Neuronal stem cell (in vitro differentiated cells): Measurements from ENCODE around the gene SP6.

Experiments
- DNase-seq: peaks from one replicate; pipeline ENCODE4 v3.0.0-alpha.2; 2013; ENCODE audit warnings: low spot score
- H2AFZ ChIP-seq: one replicate; pipeline ENCODE4 v1.6.1; 2013; ENCODE audit warnings: mild to moderate bottlenecking, low read length, inconsistent platforms
- H2AK5ac ChIP-seq: 2 replicates; pipeline ENCODE4 v1.6.1; 2013; ENCODE audit warnings: low read depth, mild to moderate bottlenecking, inconsistent platforms, low read length, moderate library complexity, mixed read lengths
- H2BK120ac ChIP-seq: 2 replicates; pipeline ENCODE4 v1.6.1; 2013; ENCODE audit warnings: low read depth, mild to moderate bottlenecking, inconsistent platforms, low read length, moderate library complexity, mixed read lengths
- H2BK12ac ChIP-seq: one replicate; pipeline ENCODE4 v1.6.1; 2013; ENCODE audit warnings: low read length, inconsistent platforms
- H2BK15ac ChIP-seq: 2 replicates; pipeline ENCODE4 v1.6.1; 2013; ENCODE audit warnings: mild to moderate bottlenecking, low read length, inconsistent platforms, mixed read lengths
- H2BK5ac ChIP-seq: one replicate; pipeline ENCODE4 v1.6.1; 2013; ENCODE audit warnings: inconsistent platforms, mild to moderate bottlenecking, low read length, moderate library complexity
- H3K14ac ChIP-seq: one replicate; pipeline ENCODE4 v1.6.1; 2013; ENCODE audit warnings: low read length, inconsistent platforms
- H3K18ac ChIP-seq: 2 replicates; pipeline ENCODE4 v1.6.1; 2013; ENCODE audit warnings: low read length, inconsistent platforms
- H3K23ac ChIP-seq: 2 replicates; pipeline ENCODE4 v1.6.1; 2013; ENCODE audit warnings: low read depth, mild to moderate bottlenecking, mixed read lengths, low read length, inconsistent platforms; ENCODE audit not compliant: poor library complexity
- H3K27ac ChIP-seq: replicated peaks from 3 replicates; pipeline ENCODE4 v1.5.1; 2013; ENCODE audit warnings: low read length, inconsistent platforms
- H3K27me3 ChIP-seq, 3 experiments: 2 replicates each; pipeline ENCODE4 v1.6.1; 2013; ENCODE audit warnings: low read length in 3 of 3, mild to moderate bottlenecking in 2 of 3, inconsistent platforms in 1 of 3, low read depth in 1 of 3, mixed read lengths in 1 of 3, moderate library complexity in 1 of 3; ENCODE audit not compliant: control insufficient read depth in 3 of 3, insufficient read depth in 3 of 3
- H3K36me3 ChIP-seq, 2 donors: replicated peaks in 1 of 2; 2 replicates each; pipeline ENCODE4 v1.6.1; 2013; ENCODE audit warnings: low read length in 2 of 2; ENCODE audit not compliant: control insufficient read depth in 2 of 2, insufficient read depth in 2 of 2
- H3K4ac ChIP-seq: 2 replicates; pipeline ENCODE4 v1.6.1; 2013; ENCODE audit warnings: inconsistent platforms, mild to moderate bottlenecking, low read length, moderate library complexity
- H3K4me1 ChIP-seq, 2 donors: 1 replicate in 1 of 2; 2 replicates in 1 of 2; pipeline ENCODE4 v1.6.1; 2013; ENCODE audit warnings: low read length in 2 of 2, low read depth in 1 of 2; ENCODE audit not compliant: control insufficient read depth in 2 of 2, insufficient read depth in 1 of 2
- H3K4me2 ChIP-seq: one replicate; pipeline ENCODE4 v1.6.1; 2013; ENCODE audit warnings: mild to moderate bottlenecking, low read length, inconsistent platforms; ENCODE audit not compliant: insufficient read depth, poor library complexity, severe bottlenecking
- H3K4me3 ChIP-seq, 2 donors: 2 replicates each; pipeline ENCODE4 v1.5.1; 2013; ENCODE audit warnings: low read length in 2 of 2, mild to moderate bottlenecking in 2 of 2, inconsistent platforms in 1 of 2, moderate library complexity in 1 of 2
- H3K79me1 ChIP-seq: one replicate; pipeline ENCODE4 v1.6.1; 2013; ENCODE audit warnings: low read depth, mild to moderate bottlenecking, inconsistent platforms, low read length, moderate library complexity
- H3K9ac ChIP-seq: one replicate; pipeline ENCODE4 v1.6.1; 2013; ENCODE audit warnings: mild to moderate bottlenecking, low read depth, low read length, inconsistent platforms; ENCODE audit not compliant: poor library complexity
- H3K9me3 ChIP-seq, 2 donors: replicated peaks in 1 of 2; 2 replicates each; pipeline versions ENCODE3 to v1.6.1; 2013; ENCODE audit warnings: low read length in 2 of 2, mild to moderate bottlenecking in 2 of 2, inconsistent platforms in 1 of 2, low read depth in 1 of 2, mixed read lengths in 1 of 2, moderate library complexity in 1 of 2; ENCODE audit not compliant: control insufficient read depth in 2 of 2, insufficient read depth in 1 of 2
- H4K8ac ChIP-seq: one replicate; pipeline ENCODE4 v1.6.1; 2013; ENCODE audit warnings: low read depth, mild to moderate bottlenecking, inconsistent platforms, low read length, moderate library complexity
- H4K91ac ChIP-seq: one replicate; pipeline ENCODE4 v1.6.1; 2013; ENCODE audit warnings: low read length, low read depth, mild to moderate bottlenecking, inconsistent platforms; ENCODE audit not compliant: poor library complexity
- WGBS, 2 donors: extraction: QIAGEN DNeasy Blood & Tissue Kit; methylation state at CpG; one replicate each; pipeline ENCODE4 v1.1.7; 2013; ENCODE audit warnings: missing lambda C conversion rate in 2 of 2, mixed read lengths in 1 of 2; ENCODE audit not compliant: insufficient read length in 2 of 2, insufficient replicate concordance in 1 of 2; ENCODE audit errors: extremely low coverage in 2 of 2; 5-methylcytosine and 5-hydroxymethylcytosine counted together

The SP6 gene

GRCh38 chr17:47843391-47843730 lies 7.6 kb downstream of the SP6 start:
- peaks cover 11% of the 10 kb centered on the region for H3K79me1 ChIP-seq
- no peak overlapping the region for H3K4me2 ChIP-seq
- peaks cover 2 to 4% of the 10 kb centered on the region in 2 donors for H3K36me3 ChIP-seq
- DNase-seq, result no peak
- H3K9ac ChIP-seq, result no peak overlapping the region
- peaks cover 15 to 50% (median 40%) of the 10 kb centered on the region in 3 experiments for H3K27me3 ChIP-seq
- H4K8ac ChIP-seq, result no peak overlapping the region
- no peak overlapping the region for H2BK5ac ChIP-seq
- H3K4me3 ChIP-seq, result no peak overlapping the region
- H3K4ac ChIP-seq, result no peak overlapping the region
- H2BK120ac ChIP-seq, result no peak overlapping the region
- H3K9me3 ChIP-seq, result no peaks in the 10 kb centered on the region
- no peak overlapping the region for H3K23ac ChIP-seq
- peak overlapping the region; percentile 73 for H3K18ac ChIP-seq
- peak overlapping the region; percentile 35 for H2BK15ac ChIP-seq
- peaks cover 15 to 17% of the 10 kb centered on the region in 2 donors for H3K4me1 ChIP-seq
- H4K91ac ChIP-seq, result no peak overlapping the region
- no peak overlapping the region for H3K14ac ChIP-seq
- peak overlapping the region; percentile 35 for H2AFZ ChIP-seq
- H2BK12ac ChIP-seq, result no peak overlapping the region
- WGBS, 2 donors, result no CpG with 5 or more reads among the region's 6 CpGs
- H3K27ac ChIP-seq, result no peak overlapping the region
- H2AK5ac ChIP-seq, result peak overlapping the region; percentile 71

GRCh38 chr17:47841488-47842291 lies 9.3 kb downstream of the SP6 start:
- no peak overlapping the region for H4K8ac ChIP-seq
- no peaks in the 10 kb centered on the region for H3K9me3 ChIP-seq
- no peak overlapping the region for H2BK120ac ChIP-seq
- no peak overlapping the region for H3K4ac ChIP-seq
- H4K91ac ChIP-seq, result no peak overlapping the region
- no CpG with 5 or more reads among the region's 16 CpGs for WGBS, 2 donors
- H3K27me3 ChIP-seq, result peaks cover 2 to 33% (median 24%) of the 10 kb centered on the region in 3 experiments
- no peak overlapping the region for H3K14ac ChIP-seq
- peak overlapping the region; percentile 94 for H2AFZ ChIP-seq
- H2BK15ac ChIP-seq, result no peak overlapping the region
- no peak overlapping the region for H3K18ac ChIP-seq
- H2BK12ac ChIP-seq, result no peak overlapping the region
- peaks cover 12 to 13% of the 10 kb centered on the region in 2 donors for H3K4me1 ChIP-seq
- no peak overlapping the region for H3K4me2 ChIP-seq
- peak overlapping the region in 1 of 2 donors; percentile 71 for H3K4me3 ChIP-seq
- H2BK5ac ChIP-seq, result no peak overlapping the region
- H3K23ac ChIP-seq, result no peak overlapping the region
- no peak for DNase-seq
- H3K9ac ChIP-seq, result no peak overlapping the region
- peak overlapping the region; percentile 53 for H2AK5ac ChIP-seq
- no peak overlapping the region for H3K27ac ChIP-seq
- H3K79me1 ChIP-seq, result peaks cover 11% of the 10 kb centered on the region
- peaks cover 7 to 13% of the 10 kb centered on the region in 2 donors for H3K36me3 ChIP-seq

DNA sequence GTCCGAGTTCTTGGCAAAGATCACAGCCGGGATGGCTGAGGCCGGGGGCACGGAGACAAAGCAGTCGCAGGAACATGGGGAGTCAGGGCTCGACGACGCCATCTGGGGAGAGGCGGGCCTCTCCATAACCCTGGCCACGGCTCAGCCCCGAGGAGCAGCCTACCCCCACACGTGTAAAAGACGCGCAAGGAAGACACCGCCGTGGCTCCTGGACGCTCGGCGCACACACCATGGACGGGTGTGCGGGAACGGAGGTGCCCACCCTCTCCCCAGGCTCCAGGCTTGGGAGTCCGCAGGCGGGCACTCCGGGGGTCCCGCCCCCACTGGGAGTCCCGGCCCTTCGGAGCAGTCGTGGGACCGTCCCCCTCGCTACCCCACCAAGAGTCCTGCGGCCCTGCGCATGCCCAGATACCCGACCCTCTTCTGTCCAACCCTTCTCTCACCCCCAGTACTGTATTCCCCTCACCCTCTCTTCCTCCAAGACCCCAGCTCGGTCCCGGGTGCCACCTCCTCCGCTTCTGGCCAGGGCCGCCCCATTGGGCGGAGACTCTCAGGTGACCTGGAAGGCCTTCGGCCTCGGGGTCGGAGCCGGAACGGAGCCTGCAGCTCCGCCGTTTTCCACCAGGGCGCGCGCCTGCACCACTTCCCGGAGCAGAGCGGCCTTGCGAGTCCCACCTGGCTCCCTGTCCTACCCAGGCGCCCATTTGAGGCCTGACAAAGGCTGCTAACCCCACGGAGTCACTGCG lies 10.0 kb downstream of the SP6 start, which contains the start of gene SCRN2:
SCRN2 (minus strand) TSS at position 532 of the 746 bp plus-strand sequence; CDS start at position 102, 430 bp downstream.
- peak within 1 kb of the TSS; percentile 98 for H3K14ac ChIP-seq
- H3K27ac ChIP-seq, result no peak within 1 kb of the TSS
- H2BK5ac ChIP-seq, result no peak within 1 kb of the TSS
- H2AK5ac ChIP-seq, result peak within 1 kb of the TSS; percentile 91
- peak within 1 kb of the TSS; percentile 4 for H3K4ac ChIP-seq
- peak within 1 kb of the TSS; percentile 71 to 85 for H3K4me3 ChIP-seq
- H2BK15ac ChIP-seq, result peak within 1 kb of the TSS; percentile 88
- no peaks in the 10 kb centered on the region for H3K9me3 ChIP-seq
- peaks cover 11 to 13% of the 10 kb centered on the region in 2 donors for H3K4me1 ChIP-seq
- peaks cover 11% of the 10 kb centered on the region for H3K79me1 ChIP-seq
- DNase-seq, result peak; percentile 88
- no CpG with 5 or more reads among the region's 55 CpGs for WGBS, 2 donors
- peak within 1 kb of the TSS; percentile 90 for H3K4me2 ChIP-seq
- peak within 1 kb of the TSS; percentile 94 for H2AFZ ChIP-seq
- no peak within 1 kb of the TSS for H2BK12ac ChIP-seq
- H3K23ac ChIP-seq, result peak within 1 kb of the TSS; percentile 86
- peaks cover 12 to 18% of the 10 kb centered on the region in 2 donors for H3K36me3 ChIP-seq
- peak within 1 kb of the TSS; percentile 74 for H4K8ac ChIP-seq
- H2BK120ac ChIP-seq, result peak within 1 kb of the TSS; percentile 35
- peak within 1 kb of the TSS; percentile 99 for H3K18ac ChIP-seq
- H3K9ac ChIP-seq, result peak within 1 kb of the TSS; percentile 94
- H3K27me3 ChIP-seq, result peaks cover 0 to 26% (median 16%) of the 10 kb centered on the region in 3 experiments
- H4K91ac ChIP-seq, result peak within 1 kb of the TSS; percentile 61
